CD4-positive, alpha-beta T cell treated with Interferon gamma for 1 hour (primary cell): ENCODE data around the gene NCBP2.
"Not testable (repeated sequence)": the region's sequence is repeated elsewhere in the genome, so short reads cannot be mapped to it uniquely, and the experiment has no call there.

ENCODE experiments used
- DNase-seq: peaks from one replicate; pipeline ENCODE4 v3.0.0-alpha.2; 2020

The NCBP2 gene

GRCh38 chr3:196967412-196968232 lies 25.3 kb upstream of the NCBP2 start:
- no peak for DNase-seq

- no peak for DNase-seq
Measured at GRCh38 chr3:196966526-196967401, 24.4 kb upstream of the NCBP2 start.

- DNase-seq = no peak
Measured at GRCh38 chr3:196965804-196966173, 23.5 kb upstream of the NCBP2 start.

GRCh38 chr3:196965112-196965803 lies 22.9 kb upstream of the NCBP2 start:
- DNase-seq = no peak

- no peak for DNase-seq
Measured at GRCh38 chr3:196963631-196963953, 21.3 kb upstream of the NCBP2 start.

- DNase-seq = no peak
Measured at GRCh38 chr3:196962930-196963630, 20.8 kb upstream of the NCBP2 start.

- DNase-seq = no peak
Measured at GRCh38 chr3:196962108-196962929, 20.0 kb upstream of the NCBP2 start.

- no peak for DNase-seq
Measured at GRCh38 chr3:196954832-196955231, 12.5 kb upstream of the NCBP2 start.

GRCh38 chr3:196951371-196951770 lies 9.0 kb upstream of the NCBP2 start:
- DNase-seq = no peak

- no peak for DNase-seq
Measured at GRCh38 chr3:196949750-196950149, 7.4 kb upstream of the NCBP2 start.

- no peak for DNase-seq
Measured at GRCh38 chr3:196949285-196949619, 6.9 kb upstream of the NCBP2 start.

GRCh38 chr3:196948442-196949284 lies 6.3 kb upstream of the NCBP2 start:
- no peak for DNase-seq

GRCh38 chr3:196947860-196948441 lies 5.6 kb upstream of the NCBP2 start:
- no peak for DNase-seq

GRCh38 chr3:196947136-196947859 lies 5.0 kb upstream of the NCBP2 start:
- no peak for DNase-seq

GRCh38 chr3:196944037-196944790 lies 1.9 kb upstream of the NCBP2 start:
- not testable (repeated sequence) for DNase-seq

- no peak for DNase-seq
Measured at GRCh38 chr3:196942915-196943277, 568 bp upstream of the NCBP2 start.

GRCh38 chr3:196941729-196942225 lies 551 bp downstream of the NCBP2 start:
- peak; percentile 47 for DNase-seq

GRCh38 chr3:196938576-196938975 lies 3.8 kb downstream of the NCBP2 start:
- no peak for DNase-seq

- no peak for DNase-seq
Measured at GRCh38 chr3:196938124-196938523, 4.2 kb downstream of the NCBP2 start.
